ENCODE measurements around the gene SLC11A2. TPM values are rescaled to one million over a fixed set of nuclear protein-coding genes. Genes with fewer than 3 reads are reported as not detected.
"Not testable (repeated sequence)": the region's sequence is repeated elsewhere in the genome, so short reads cannot be mapped to it uniquely, and the experiment has no call there.

Gene SLC11A2
- total RNA-seq, 1 experiment from 2014 or later = 47.4 TPM

GRCh38 chr12:50960130-50960529, 66.1 kb downstream of the SLC11A2 start:
- no peaks in the 10 kb centered on the region for H3K79me2 ChIP-seq (ENCODE audit: low read length)
- DNase-seq = no peak
- H3K4me3 ChIP-seq (ENCODE audit: low read length) = no peak overlapping the region
- no peaks in the 10 kb centered on the region for H4K20me1 ChIP-seq (ENCODE audit: insufficient read depth, low read depth, low read length)
- H2AFZ ChIP-seq (ENCODE audit: low read length) = 0 out of 2 replicates have a peak overlapping the region, but pooled peaks have one; percentile 32
- H3K4me1 ChIP-seq (ENCODE audit: low read length) = peaks cover 8% of the 10 kb centered on the region
- H3K9me2 ChIP-seq (replicated peaks; ENCODE audit: insufficient read depth, low read length) = no peaks in the 10 kb centered on the region
- H3K36me3 ChIP-seq (ENCODE audit: insufficient read depth, low read length) = no peaks in the 10 kb centered on the region
- H3K9ac ChIP-seq (ENCODE audit: low read length) = no peak overlapping the region
- H3K27me3 ChIP-seq (ENCODE audit: low read length) = no peaks in the 10 kb centered on the region
- no peak overlapping the region for H3K4me2 ChIP-seq (ENCODE audit: low read depth, low read length, poor library complexity, severe bottlenecking)
- H3K27ac ChIP-seq (ENCODE audit: low read length) = peak overlapping the region; percentile 53
- H3K9me3 ChIP-seq (ENCODE audit: low read length) = no peaks in the 10 kb centered on the region

- no peak overlapping the region for H2AFZ ChIP-seq (ENCODE audit: low read length)
- no peak overlapping the region for H3K4me3 ChIP-seq (ENCODE audit: low read length)
- no peak overlapping the region for H3K9ac ChIP-seq (ENCODE audit: low read length)
- DNase-seq = no peak
- H3K36me3 ChIP-seq (ENCODE audit: insufficient read depth, low read length) = no peaks in the 10 kb centered on the region
- peaks cover 8% of the 10 kb centered on the region for H3K4me1 ChIP-seq (ENCODE audit: low read length)
- no peaks in the 10 kb centered on the region for H4K20me1 ChIP-seq (ENCODE audit: insufficient read depth, low read depth, low read length)
- no peaks in the 10 kb centered on the region for H3K27me3 ChIP-seq (ENCODE audit: low read length)
- H3K9me2 ChIP-seq (replicated peaks; ENCODE audit: insufficient read depth, low read length) = no peaks in the 10 kb centered on the region
- no peak overlapping the region for H3K4me2 ChIP-seq (ENCODE audit: low read depth, low read length, poor library complexity, severe bottlenecking)
- H3K79me2 ChIP-seq (ENCODE audit: low read length) = no peaks in the 10 kb centered on the region
- no peaks in the 10 kb centered on the region for H3K9me3 ChIP-seq (ENCODE audit: low read length)
- no peak overlapping the region for H3K27ac ChIP-seq (ENCODE audit: low read length)
Observed at GRCh38 chr12:50955697-50956096, 70.5 kb downstream of the SLC11A2 start.

- H3K9me3 ChIP-seq (ENCODE audit: low read length) = no peaks in the 10 kb centered on the region
- H3K9me2 ChIP-seq (replicated peaks; ENCODE audit: insufficient read depth, low read length) = no peaks in the 10 kb centered on the region
- no peak overlapping the region for H2AFZ ChIP-seq (ENCODE audit: low read length)
- peaks cover 5% of the 10 kb centered on the region for H3K4me1 ChIP-seq (ENCODE audit: low read length)
- H4K20me1 ChIP-seq (ENCODE audit: insufficient read depth, low read depth, low read length) = no peaks in the 10 kb centered on the region
- H3K4me3 ChIP-seq (ENCODE audit: low read length) = no peak overlapping the region
- H3K79me2 ChIP-seq (ENCODE audit: low read length) = no peaks in the 10 kb centered on the region
- no peaks in the 10 kb centered on the region for H3K36me3 ChIP-seq (ENCODE audit: insufficient read depth, low read length)
- no peak overlapping the region for H3K9ac ChIP-seq (ENCODE audit: low read length)
- DNase-seq = no peak
- no peak overlapping the region for H3K4me2 ChIP-seq (ENCODE audit: low read depth, low read length, poor library complexity, severe bottlenecking)
- H3K27ac ChIP-seq (ENCODE audit: low read length) = no peak overlapping the region
- no peaks in the 10 kb centered on the region for H3K27me3 ChIP-seq (ENCODE audit: low read length)
Observed at GRCh38 chr12:50955288-50955687, 70.9 kb downstream of the SLC11A2 start.

GRCh38 chr12:50954789-50955188, 71.4 kb downstream of the SLC11A2 start:
- not testable (repeated sequence) for H3K9ac ChIP-seq (ENCODE audit: low read length); H3K4me2 ChIP-seq (ENCODE audit: low read depth, low read length, poor library complexity, severe bottlenecking)

GRCh38 chr12:50953047-50953446, 73.1 kb downstream of the SLC11A2 start:
- no peaks in the 10 kb centered on the region for H3K36me3 ChIP-seq (ENCODE audit: insufficient read depth, low read length)
- no peak overlapping the region for H3K9ac ChIP-seq (ENCODE audit: low read length)
- no peak for DNase-seq
- H2AFZ ChIP-seq (ENCODE audit: low read length) = no peak overlapping the region
- H3K4me3 ChIP-seq (ENCODE audit: low read length) = no peak overlapping the region
- H3K27ac ChIP-seq (ENCODE audit: low read length) = no peak overlapping the region
- no peaks in the 10 kb centered on the region for H3K9me3 ChIP-seq (ENCODE audit: low read length)
- H3K27me3 ChIP-seq (ENCODE audit: low read length) = no peaks in the 10 kb centered on the region
- no peaks in the 10 kb centered on the region for H3K9me2 ChIP-seq (replicated peaks; ENCODE audit: insufficient read depth, low read length)
- H3K4me2 ChIP-seq (ENCODE audit: low read depth, low read length, poor library complexity, severe bottlenecking) = no peak overlapping the region
- no peaks in the 10 kb centered on the region for H3K79me2 ChIP-seq (ENCODE audit: low read length)
- H3K4me1 ChIP-seq (ENCODE audit: low read length) = peaks cover 4% of the 10 kb centered on the region
- H4K20me1 ChIP-seq (ENCODE audit: insufficient read depth, low read depth, low read length) = no peaks in the 10 kb centered on the region

More at GRCh38 chr12:50954789-50955188, 71.4 kb downstream of the SLC11A2 start:
- not testable (repeated sequence) for H3K27me3 ChIP-seq (ENCODE audit: low read length); H3K4me1 ChIP-seq (ENCODE audit: low read length); H3K9me2 ChIP-seq (replicated peaks; ENCODE audit: insufficient read depth, low read length); DNase-seq; H3K79me2 ChIP-seq (ENCODE audit: low read length); H3K27ac ChIP-seq (ENCODE audit: low read length); H3K9me3 ChIP-seq (ENCODE audit: low read length); H2AFZ ChIP-seq (ENCODE audit: low read length); H4K20me1 ChIP-seq (ENCODE audit: insufficient read depth, low read depth, low read length); H3K4me3 ChIP-seq (ENCODE audit: low read length); H3K36me3 ChIP-seq (ENCODE audit: insufficient read depth, low read length)

GRCh38 chr12:50952510-50952909, 73.7 kb downstream of the SLC11A2 start, which contains the start of gene HIGD1C:
HIGD1C (plus strand) TSS chr12:50952544; CDS start chr12:50953999, 1,455 bp downstream.
- Histone ChIP-seq H3K36me3 (ENCODE audit: insufficient read depth, low read length) (no peaks in the 10 kb centered on the region), H2AFZ (ENCODE audit: low read length) (no peak within 1 kb of the TSS), H3K27me3 (ENCODE audit: low read length) (no peaks in the 10 kb centered on the region), H3K27ac (ENCODE audit: low read length) (no peak within 1 kb of the TSS), H3K4me3 (ENCODE audit: low read length) (no peak within 1 kb of the TSS), H3K79me2 (ENCODE audit: low read length) (no peaks in the 10 kb centered on the region), H3K9ac (ENCODE audit: low read length) (no peak within 1 kb of the TSS), H3K9me2 (replicated peaks; ENCODE audit: insufficient read depth, low read length) (no peaks in the 10 kb centered on the region), H4K20me1 (ENCODE audit: insufficient read depth, low read depth, low read length) (no peaks in the 10 kb centered on the region), H3K9me3 (ENCODE audit: low read length) (no peaks in the 10 kb centered on the region), H3K4me1 (ENCODE audit: low read length) (peaks cover 10% of the 10 kb centered on the region), H3K4me2 (ENCODE audit: low read depth, low read length, poor library complexity, severe bottlenecking) (no peak within 1 kb of the TSS)
- no peak for DNase-seq

- Histone ChIP-seq H3K27ac (ENCODE audit: low read length) (no peak overlapping the region), H3K27me3 (ENCODE audit: low read length) (no peaks in the 10 kb centered on the region), H3K4me2 (ENCODE audit: low read depth, low read length, poor library complexity, severe bottlenecking) (no peak overlapping the region), H2AFZ (ENCODE audit: low read length) (no peak overlapping the region), H3K4me3 (ENCODE audit: low read length) (no peak overlapping the region), H3K9me3 (ENCODE audit: low read length) (no peaks in the 10 kb centered on the region), H3K4me1 (ENCODE audit: low read length) (peaks cover 16% of the 10 kb centered on the region), H3K9ac (ENCODE audit: low read length) (no peak overlapping the region), H4K20me1 (ENCODE audit: insufficient read depth, low read depth, low read length) (no peaks in the 10 kb centered on the region), H3K79me2 (ENCODE audit: low read length) (no peaks in the 10 kb centered on the region), H3K36me3 (ENCODE audit: insufficient read depth, low read length) (no peaks in the 10 kb centered on the region), H3K9me2 (replicated peaks; ENCODE audit: insufficient read depth, low read length) (no peaks in the 10 kb centered on the region)
- no peak for DNase-seq
Observed at GRCh38 chr12:50951112-50951511, 75.1 kb downstream of the SLC11A2 start.

- Histone ChIP-seq H3K9me3 (ENCODE audit: low read length) (no peaks in the 10 kb centered on the region), H3K4me1 (ENCODE audit: low read length) (peaks cover 16% of the 10 kb centered on the region), H3K9me2 (replicated peaks; ENCODE audit: insufficient read depth, low read length) (no peaks in the 10 kb centered on the region), H3K36me3 (ENCODE audit: insufficient read depth, low read length) (no peaks in the 10 kb centered on the region), H3K4me3 (ENCODE audit: low read length) (no peak overlapping the region), H3K27ac (ENCODE audit: low read length) (no peak overlapping the region), H3K79me2 (ENCODE audit: low read length) (no peaks in the 10 kb centered on the region), H3K9ac (ENCODE audit: low read length) (no peak overlapping the region), H2AFZ (ENCODE audit: low read length) (no peak overlapping the region), H3K4me2 (ENCODE audit: low read depth, low read length, poor library complexity, severe bottlenecking) (no peak overlapping the region), H4K20me1 (ENCODE audit: insufficient read depth, low read depth, low read length) (no peaks in the 10 kb centered on the region), H3K27me3 (ENCODE audit: low read length) (no peaks in the 10 kb centered on the region)
- no peak for DNase-seq
Observed at GRCh38 chr12:50949801-50950302, 76.3 kb downstream of the SLC11A2 start.

All from Karpas-422 (cell line).